ENCODE results near the gene ANKS1B.

DNA sequence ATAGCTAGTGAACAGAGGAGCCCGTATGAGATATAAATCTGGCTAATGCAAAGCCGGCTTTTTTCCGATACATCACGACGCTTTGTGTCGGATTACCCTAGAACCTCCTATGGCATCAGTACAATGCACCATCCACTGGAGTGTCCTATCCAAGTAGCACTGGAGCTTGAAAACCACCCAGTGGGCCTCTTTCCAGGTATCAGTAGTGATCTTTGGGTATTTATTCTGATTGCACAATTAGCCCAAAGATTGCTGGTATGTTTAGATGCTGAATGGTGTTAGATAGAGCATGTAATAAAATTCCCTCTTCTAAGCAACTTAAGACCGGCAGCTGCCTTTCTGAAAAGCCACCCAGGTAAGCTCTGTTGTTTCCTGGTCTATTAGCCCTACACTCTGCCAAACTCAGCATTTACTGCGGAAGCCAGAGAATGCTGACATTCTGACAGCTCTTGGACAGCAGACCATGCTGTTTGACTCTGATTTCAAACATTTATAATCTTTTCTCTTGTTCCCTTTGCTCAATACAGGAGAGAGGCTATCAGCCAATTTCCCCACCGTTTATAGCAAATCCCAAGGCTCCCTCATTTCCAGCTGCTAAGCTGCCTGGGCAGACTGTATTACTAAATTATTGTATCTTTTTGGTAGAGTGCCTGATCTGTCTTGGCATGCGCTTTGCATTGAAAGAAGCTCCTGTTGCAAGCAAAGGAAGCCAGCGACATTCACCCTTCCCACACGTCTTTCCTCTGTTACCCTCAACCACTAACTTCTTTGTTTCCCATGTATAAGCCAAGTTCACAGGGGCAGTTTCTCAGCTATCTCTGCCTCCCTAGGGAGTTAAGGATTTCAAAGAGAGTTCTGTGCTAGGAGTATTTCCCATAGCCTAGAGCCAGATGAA, 725.4 kb downstream of the ANKS1B start:
- TF ChIP-seq TCF7 (CRISPR knock-in tag; IDR thresholded peaks at IDR 0.05; ENCODE audit: low read depth) = no peak
- TF ChIP-seq, protein P1, sequence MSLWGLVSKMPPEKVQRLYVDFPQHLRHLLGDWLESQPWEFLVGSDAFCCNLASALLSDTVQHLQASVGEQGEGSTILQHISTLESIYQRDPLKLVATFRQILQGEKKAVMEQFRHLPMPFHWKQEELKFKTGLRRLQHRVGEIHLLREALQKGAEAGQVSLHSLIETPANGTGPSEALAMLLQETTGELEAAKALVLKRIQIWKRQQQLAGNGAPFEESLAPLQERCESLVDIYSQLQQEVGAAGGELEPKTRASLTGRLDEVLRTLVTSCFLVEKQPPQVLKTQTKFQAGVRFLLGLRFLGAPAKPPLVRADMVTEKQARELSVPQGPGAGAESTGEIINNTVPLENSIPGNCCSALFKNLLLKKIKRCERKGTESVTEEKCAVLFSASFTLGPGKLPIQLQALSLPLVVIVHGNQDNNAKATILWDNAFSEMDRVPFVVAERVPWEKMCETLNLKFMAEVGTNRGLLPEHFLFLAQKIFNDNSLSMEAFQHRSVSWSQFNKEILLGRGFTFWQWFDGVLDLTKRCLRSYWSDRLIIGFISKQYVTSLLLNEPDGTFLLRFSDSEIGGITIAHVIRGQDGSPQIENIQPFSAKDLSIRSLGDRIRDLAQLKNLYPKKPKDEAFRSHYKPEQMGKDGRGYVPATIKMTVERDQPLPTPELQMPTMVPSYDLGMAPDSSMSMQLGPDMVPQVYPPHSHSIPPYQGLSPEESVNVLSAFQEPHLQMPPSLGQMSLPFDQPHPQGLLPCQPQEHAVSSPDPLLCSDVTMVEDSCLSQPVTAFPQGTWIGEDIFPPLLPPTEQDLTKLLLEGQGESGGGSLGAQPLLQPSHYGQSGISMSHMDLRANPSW (CRISPR knock-in tag; conservative IDR thresholded peaks at IDR 0.05; ENCODE audit: low read depth) = no peak
- TF ChIP-seq NFYB (CRISPR knock-in tag; conservative IDR thresholded peaks at IDR 0.05; ENCODE audit: low read depth) = no peak
- TF ChIP-seq, protein P2, sequence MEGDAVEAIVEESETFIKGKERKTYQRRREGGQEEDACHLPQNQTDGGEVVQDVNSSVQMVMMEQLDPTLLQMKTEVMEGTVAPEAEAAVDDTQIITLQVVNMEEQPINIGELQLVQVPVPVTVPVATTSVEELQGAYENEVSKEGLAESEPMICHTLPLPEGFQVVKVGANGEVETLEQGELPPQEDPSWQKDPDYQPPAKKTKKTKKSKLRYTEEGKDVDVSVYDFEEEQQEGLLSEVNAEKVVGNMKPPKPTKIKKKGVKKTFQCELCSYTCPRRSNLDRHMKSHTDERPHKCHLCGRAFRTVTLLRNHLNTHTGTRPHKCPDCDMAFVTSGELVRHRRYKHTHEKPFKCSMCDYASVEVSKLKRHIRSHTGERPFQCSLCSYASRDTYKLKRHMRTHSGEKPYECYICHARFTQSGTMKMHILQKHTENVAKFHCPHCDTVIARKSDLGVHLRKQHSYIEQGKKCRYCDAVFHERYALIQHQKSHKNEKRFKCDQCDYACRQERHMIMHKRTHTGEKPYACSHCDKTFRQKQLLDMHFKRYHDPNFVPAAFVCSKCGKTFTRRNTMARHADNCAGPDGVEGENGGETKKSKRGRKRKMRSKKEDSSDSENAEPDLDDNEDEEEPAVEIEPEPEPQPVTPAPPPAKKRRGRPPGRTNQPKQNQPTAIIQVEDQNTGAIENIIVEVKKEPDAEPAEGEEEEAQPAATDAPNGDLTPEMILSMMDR (IDR thresholded peaks at IDR 0.05) = no peak
- TF ChIP-seq, protein P3, sequence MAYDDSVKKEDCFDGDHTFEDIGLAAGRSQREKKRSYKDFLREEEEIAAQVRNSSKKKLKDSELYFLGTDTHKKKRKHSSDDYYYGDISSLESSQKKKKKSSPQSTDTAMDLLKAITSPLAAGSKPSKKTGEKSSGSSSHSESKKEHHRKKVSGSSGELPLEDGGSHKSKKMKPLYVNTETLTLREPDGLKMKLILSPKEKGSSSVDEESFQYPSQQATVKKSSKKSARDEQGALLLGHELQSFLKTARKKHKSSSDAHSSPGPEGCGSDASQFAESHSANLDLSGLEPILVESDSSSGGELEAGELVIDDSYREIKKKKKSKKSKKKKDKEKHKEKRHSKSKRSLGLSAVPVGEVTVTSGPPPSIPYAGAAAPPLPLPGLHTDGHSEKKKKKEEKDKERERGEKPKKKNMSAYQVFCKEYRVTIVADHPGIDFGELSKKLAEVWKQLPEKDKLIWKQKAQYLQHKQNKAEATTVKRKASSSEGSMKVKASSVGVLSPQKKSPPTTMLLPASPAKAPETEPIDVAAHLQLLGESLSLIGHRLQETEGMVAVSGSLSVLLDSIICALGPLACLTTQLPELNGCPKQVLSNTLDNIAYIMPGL (CRISPR knock-in tag; IDR thresholded peaks at IDR 0.05) = no peak
- TF ChIP-seq, protein P4, sequence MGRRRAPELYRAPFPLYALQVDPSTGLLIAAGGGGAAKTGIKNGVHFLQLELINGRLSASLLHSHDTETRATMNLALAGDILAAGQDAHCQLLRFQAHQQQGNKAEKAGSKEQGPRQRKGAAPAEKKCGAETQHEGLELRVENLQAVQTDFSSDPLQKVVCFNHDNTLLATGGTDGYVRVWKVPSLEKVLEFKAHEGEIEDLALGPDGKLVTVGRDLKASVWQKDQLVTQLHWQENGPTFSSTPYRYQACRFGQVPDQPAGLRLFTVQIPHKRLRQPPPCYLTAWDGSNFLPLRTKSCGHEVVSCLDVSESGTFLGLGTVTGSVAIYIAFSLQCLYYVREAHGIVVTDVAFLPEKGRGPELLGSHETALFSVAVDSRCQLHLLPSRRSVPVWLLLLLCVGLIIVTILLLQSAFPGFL (CRISPR knock-in tag; IDR thresholded peaks at IDR 0.05; ENCODE audit: borderline replicate concordance) = no peak
- TF ChIP-seq, protein P5, sequence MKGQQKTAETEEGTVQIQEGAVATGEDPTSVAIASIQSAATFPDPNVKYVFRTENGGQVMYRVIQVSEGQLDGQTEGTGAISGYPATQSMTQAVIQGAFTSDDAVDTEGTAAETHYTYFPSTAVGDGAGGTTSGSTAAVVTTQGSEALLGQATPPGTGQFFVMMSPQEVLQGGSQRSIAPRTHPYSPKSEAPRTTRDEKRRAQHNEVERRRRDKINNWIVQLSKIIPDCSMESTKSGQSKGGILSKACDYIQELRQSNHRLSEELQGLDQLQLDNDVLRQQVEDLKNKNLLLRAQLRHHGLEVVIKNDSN (CRISPR knock-in tag; IDR thresholded peaks at IDR 0.05) = no peak
- TF ChIP-seq KAT7 (CRISPR knock-in tag; IDR thresholded peaks at IDR 0.05; ENCODE audit: borderline replicate concordance) = no peak
- no peak for TF ChIP-seq ZNF263 (CRISPR knock-in tag; IDR thresholded peaks at IDR 0.05; ENCODE audit: low read depth)
- TF ChIP-seq, protein P6, sequence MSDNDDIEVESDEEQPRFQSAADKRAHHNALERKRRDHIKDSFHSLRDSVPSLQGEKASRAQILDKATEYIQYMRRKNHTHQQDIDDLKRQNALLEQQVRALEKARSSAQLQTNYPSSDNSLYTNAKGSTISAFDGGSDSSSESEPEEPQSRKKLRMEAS (CRISPR knock-in tag; IDR thresholded peaks at IDR 0.05) = no peak
